B cell (primary cell): ENCODE measurements around the gene HOMER3.

Source experiments
- EZH2 ChIP-seq: IDR thresholded peaks from 2 replicates; pipeline ENCODE4 v1.6.1; 2012; ENCODE audit warnings: borderline replicate concordance, low read depth, mild to moderate bottlenecking, moderate library complexity, low read length; ENCODE audit not compliant: insufficient read depth, poor library complexity, severe bottlenecking
- TF ChIP-seq, protein P1 (sequence below): fragments of 200-600 bp; IDR thresholded peaks from one replicate; pipeline ENCODE4 v1.8.0; 2022; ENCODE audit warnings: antibody characterized with exemption, mild to moderate bottlenecking

DNA sequence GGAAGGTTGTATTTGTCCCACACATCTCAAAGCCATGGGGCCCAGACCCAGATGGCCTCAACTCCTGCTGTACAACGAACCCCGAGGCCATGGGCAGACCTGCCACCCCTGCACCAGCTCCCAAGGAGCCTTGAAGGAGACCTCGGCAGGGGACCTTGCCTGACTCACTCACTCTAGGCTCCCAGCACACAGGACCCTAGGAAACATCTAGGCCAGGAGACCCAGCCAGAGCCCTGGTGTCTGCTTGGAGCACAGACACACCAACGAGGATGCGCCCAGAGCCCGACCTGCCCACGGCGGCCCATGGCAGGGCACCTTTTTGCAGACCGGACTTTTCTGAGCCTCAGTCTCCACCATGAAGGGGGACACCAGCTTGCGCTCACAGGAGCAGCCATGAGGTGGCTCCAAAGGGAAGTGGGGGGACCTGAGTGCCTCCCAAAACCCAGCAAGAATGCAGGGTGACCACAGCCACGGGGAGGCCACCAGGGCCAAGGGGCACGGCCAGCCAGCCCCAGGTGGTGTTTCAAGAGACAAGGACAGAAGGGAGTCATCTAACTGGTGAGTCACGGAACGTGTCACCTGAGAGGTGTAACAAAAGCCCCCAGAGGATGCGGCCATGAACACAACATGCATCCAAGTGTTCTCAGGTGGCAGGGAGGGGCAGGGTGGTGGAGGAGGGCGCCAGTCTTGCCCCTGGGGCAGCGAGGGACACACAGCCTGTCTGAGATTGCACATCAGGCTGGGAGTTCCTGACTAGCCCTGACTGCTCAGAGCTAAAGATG lies 40.1 kb downstream of the HOMER3 start:
- TF ChIP-seq, protein P1, sequence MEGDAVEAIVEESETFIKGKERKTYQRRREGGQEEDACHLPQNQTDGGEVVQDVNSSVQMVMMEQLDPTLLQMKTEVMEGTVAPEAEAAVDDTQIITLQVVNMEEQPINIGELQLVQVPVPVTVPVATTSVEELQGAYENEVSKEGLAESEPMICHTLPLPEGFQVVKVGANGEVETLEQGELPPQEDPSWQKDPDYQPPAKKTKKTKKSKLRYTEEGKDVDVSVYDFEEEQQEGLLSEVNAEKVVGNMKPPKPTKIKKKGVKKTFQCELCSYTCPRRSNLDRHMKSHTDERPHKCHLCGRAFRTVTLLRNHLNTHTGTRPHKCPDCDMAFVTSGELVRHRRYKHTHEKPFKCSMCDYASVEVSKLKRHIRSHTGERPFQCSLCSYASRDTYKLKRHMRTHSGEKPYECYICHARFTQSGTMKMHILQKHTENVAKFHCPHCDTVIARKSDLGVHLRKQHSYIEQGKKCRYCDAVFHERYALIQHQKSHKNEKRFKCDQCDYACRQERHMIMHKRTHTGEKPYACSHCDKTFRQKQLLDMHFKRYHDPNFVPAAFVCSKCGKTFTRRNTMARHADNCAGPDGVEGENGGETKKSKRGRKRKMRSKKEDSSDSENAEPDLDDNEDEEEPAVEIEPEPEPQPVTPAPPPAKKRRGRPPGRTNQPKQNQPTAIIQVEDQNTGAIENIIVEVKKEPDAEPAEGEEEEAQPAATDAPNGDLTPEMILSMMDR, result no peak
- TF ChIP-seq EZH2, result no peak
